ENCODE results near the gene GAN. TPM values are rescaled to one million over a fixed set of nuclear protein-coding genes. Genes with fewer than 3 reads are reported as not detected.

The GAN gene
- total RNA-seq, 1 donor from 2014 or later = 20.9 TPM

- H3K27ac ChIP-seq (ENCODE audit: low read depth, low read length) = no peak overlapping the region
- no peak overlapping the region for H3K4me3 ChIP-seq (ENCODE audit: insufficient read depth, low read depth, low read length)
- peak; percentile 33 for DNase-seq (ENCODE audit: low read depth)
Observed at GRCh38 chr16:81279392-81279791, 35.4 kb upstream of the GAN start.

GRCh38 chr16:81280393-81280792 lies 34.4 kb upstream of the GAN start:
- H3K4me3 Mint-ChIP-seq (ENCODE audit: unreplicated experiment) = no peak overlapping the region
- peak overlapping the region; percentile 8 for H3K4me2 ChIP-seq (ENCODE audit: low read length)
- no peaks in the 10 kb centered on the region for H3K36me3 Mint-ChIP-seq (ENCODE audit: low read depth, unreplicated experiment)

More at GRCh38 chr16:81279392-81279791, 35.4 kb upstream of the GAN start:
- no peak overlapping the region for H3K9ac ChIP-seq (ENCODE audit: low read length)
- no peak for FAIRE-seq
- Mint-ChIP-seq H3K27ac (ENCODE audit: unreplicated experiment) (no peak overlapping the region), H3K4me1 (ENCODE audit: low read depth, unreplicated experiment) (no peaks in the 10 kb centered on the region), H3K36me3 (ENCODE audit: low read depth, unreplicated experiment) (no peaks in the 10 kb centered on the region), H3K4me3 (ENCODE audit: unreplicated experiment) (no peak overlapping the region), H3K27me3 (ENCODE audit: low read depth, unreplicated experiment) (peaks cover 7% of the 10 kb centered on the region), H3K9me3 (ENCODE audit: unreplicated experiment) (no peaks in the 10 kb centered on the region)
- no peak overlapping the region for H2AFZ ChIP-seq (ENCODE audit: low read depth, low read length)
- peaks cover 2% of the 10 kb centered on the region for H3K27me3 ChIP-seq (ENCODE audit: insufficient read depth, low read length)
- no peaks in the 10 kb centered on the region for H4K20me1 ChIP-seq (ENCODE audit: insufficient read depth, low read length)
- H3K79me2 ChIP-seq (ENCODE audit: insufficient read depth, low read length) = no peaks in the 10 kb centered on the region
- no peaks in the 10 kb centered on the region for H3K36me3 ChIP-seq (ENCODE audit: insufficient read depth, low read length)
- H3K4me2 ChIP-seq (ENCODE audit: low read length) = no peak overlapping the region
- no peaks in the 10 kb centered on the region for H3K4me1 ChIP-seq (ENCODE audit: insufficient read depth, low read length)
- TF ChIP-seq CTCF (IDR thresholded peaks at IDR 0.05; ENCODE audit: insufficient read depth, low read depth, low read length) (no peak), EZH2 (IDR thresholded peaks at IDR 0.05; ENCODE audit: insufficient read depth, low read length) (no peak)
- no peaks in the 10 kb centered on the region for H3K9me3 ChIP-seq (ENCODE audit: insufficient read depth, low read depth, low read length)

More at GRCh38 chr16:81280393-81280792, 34.4 kb upstream of the GAN start:
- Mint-ChIP-seq H3K4me1 (ENCODE audit: low read depth, unreplicated experiment) (no peaks in the 10 kb centered on the region), H3K27me3 (ENCODE audit: low read depth, unreplicated experiment) (peaks cover 7% of the 10 kb centered on the region), H3K27ac (ENCODE audit: unreplicated experiment) (no peak overlapping the region), H3K9me3 (ENCODE audit: unreplicated experiment) (no peaks in the 10 kb centered on the region)
- Histone ChIP-seq H4K20me1 (ENCODE audit: insufficient read depth, low read length) (no peaks in the 10 kb centered on the region), H3K27me3 (ENCODE audit: insufficient read depth, low read length) (peaks cover 2% of the 10 kb centered on the region), H3K79me2 (ENCODE audit: insufficient read depth, low read length) (no peaks in the 10 kb centered on the region), H3K9ac (ENCODE audit: low read length) (no peak overlapping the region), H3K27ac (ENCODE audit: low read depth, low read length) (no peak overlapping the region), H3K9me3 (ENCODE audit: insufficient read depth, low read depth, low read length) (no peaks in the 10 kb centered on the region), H3K4me1 (ENCODE audit: insufficient read depth, low read length) (no peaks in the 10 kb centered on the region), H3K36me3 (ENCODE audit: insufficient read depth, low read length) (no peaks in the 10 kb centered on the region), H3K4me3 (ENCODE audit: insufficient read depth, low read depth, low read length) (no peak overlapping the region), H2AFZ (ENCODE audit: low read depth, low read length) (no peak overlapping the region)
- peak; percentile 42 for DNase-seq (ENCODE audit: low read depth)
- TF ChIP-seq EZH2 (IDR thresholded peaks at IDR 0.05; ENCODE audit: insufficient read depth, low read length) (no peak), CTCF (IDR thresholded peaks at IDR 0.05; ENCODE audit: insufficient read depth, low read depth, low read length) (no peak)
- no peak for FAIRE-seq

Data from astrocyte (in vitro differentiated cells and primary cell).